HG03095 (cell line): ENCODE data around the gene SERTM1.

Experiments used
- ATAC-seq: cut with Tn5 transposase; IDR thresholded peaks from one replicate; pipeline ENCODE4 v1.9.1; 2021; ENCODE audit warnings: moderate library complexity; ENCODE audit not compliant: unreplicated experiment

SERTM1 gene

DNA sequence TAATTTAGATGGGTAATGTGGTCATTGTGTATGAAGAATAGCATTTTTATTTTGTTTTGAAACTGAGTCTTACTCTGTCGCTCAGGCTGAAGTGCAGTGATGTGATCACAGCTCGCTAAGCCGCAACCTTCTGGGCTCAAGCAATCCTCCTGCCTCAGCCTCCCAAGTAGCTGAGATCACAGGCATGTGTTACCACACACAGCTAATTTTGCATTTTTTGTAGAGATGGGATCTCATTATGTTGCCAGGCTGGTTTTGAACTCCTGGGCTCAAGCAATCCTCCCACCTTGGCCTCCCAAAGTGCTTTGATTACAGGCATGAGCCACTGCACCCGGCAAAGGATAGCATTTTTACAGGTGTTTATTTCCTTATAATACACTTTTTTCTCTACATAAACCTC, 36.6 kb downstream of the SERTM1 start:
- ATAC-seq: no peak

DNA sequence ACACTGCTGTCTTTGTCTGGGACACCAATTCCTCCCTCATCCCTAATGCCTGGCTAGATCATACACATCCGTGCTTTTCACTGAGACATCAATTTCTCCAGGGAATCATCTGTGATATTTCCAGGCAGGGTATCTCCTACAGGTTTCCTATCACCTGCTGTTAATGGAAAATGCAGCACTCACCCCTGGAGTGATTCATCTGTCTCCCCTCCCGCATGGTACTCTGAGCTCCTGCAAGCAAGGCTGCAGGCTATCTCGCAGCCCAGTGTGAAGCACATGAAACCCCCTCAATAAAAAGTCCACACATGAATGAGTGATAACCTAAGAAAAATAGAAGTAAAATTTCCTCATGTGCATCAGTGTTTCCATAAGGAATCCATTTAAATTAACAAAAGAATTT, 38.5 kb downstream of the SERTM1 start:
- ATAC-seq: no peak

DNA sequence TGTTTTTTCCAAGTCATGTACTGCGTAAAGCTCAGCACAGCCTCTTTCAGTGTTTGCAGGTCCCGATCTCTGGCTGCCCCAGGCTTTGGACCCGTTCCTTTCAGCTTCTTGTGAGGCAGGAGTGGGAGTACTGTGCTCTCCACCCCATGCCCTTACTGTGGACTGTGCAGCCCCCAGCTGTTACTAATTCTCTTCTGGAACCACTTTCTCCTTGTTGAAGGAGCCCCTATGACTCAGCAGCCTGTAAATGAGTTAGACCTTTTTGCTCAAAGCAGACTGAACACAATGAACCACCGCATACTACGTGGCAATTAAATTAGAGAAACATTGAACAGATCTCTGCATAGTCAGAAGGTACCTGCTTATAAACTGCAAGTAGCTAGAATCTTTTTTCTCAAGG, 39.0 kb downstream of the SERTM1 start:
- ATAC-seq: no peak

- no peak for ATAC-seq
These were observed 40.1 kb downstream of the SERTM1 start for GRCh38 chr13:36713887-36714286.

DNA sequence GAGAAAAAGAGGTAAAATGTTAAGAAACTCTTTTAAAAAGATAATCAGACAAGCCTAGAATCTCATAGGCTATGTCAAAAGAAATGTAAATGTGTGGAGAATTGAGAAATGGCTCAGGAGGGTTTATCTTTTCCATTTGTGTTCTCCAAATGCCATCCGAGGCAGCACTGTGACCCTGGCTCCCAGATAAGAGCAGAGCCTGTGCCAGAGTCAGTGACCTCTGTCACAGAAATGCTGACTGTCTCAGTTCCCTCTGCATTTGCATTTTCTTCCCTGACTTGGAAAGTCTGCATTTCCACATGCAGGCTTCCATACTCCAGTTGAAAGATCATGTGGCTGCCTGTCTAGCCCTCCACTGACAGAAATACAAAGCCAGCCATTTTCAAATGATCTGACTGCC, 42.0 kb downstream of the SERTM1 start:
- ATAC-seq: no peak

DNA sequence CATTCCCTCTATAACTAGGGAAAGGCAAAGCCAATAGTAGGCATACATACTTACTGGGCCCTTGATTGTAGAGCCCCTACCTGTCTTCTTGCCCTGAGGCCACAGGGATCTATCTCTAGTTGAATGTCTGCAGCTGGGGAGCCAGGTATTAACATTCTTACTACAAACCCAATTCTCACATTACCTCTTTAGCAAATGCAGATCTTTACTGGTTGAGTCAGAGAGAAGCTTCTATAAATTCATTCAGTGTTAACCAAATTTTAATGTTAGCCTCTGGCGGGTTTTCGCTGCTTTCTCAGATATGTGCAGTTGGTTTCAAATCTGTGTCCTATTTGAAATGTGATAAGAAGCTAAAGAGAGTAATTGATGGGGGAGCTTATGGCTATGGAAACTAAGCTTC, 43.2 kb downstream of the SERTM1 start:
- ATAC-seq: no peak

DNA sequence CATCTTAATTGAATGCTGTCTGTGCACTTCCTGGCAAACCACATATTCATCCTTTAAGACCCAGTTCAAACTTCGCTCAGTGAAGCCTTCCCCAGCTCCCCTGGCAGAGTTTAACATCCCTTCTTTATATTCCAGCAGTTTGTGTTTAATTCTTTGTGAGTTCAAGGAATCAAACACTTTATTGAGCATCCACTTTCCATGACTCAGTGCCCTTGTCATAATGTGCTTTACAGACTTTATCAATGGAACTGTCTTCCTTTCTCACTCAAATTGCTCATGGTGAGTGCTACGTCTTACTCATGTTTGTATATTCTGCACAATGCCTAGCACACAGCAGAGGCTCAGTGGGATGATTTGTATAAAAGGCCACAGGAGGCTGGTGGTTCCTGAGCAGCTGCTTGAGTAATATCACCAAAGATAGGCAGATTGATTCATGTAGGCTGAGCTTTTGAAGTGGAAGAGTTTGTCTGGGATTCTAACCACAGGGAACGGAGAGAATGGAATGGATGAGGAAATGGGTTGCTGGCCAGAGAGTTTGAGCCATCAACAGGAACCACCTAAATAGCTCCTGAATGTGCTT, 44.2 kb downstream of the SERTM1 start:
- no peak for ATAC-seq

- ATAC-seq: no peak
These were observed 44.9 kb downstream of the SERTM1 start for GRCh38 chr13:36718686-36719085.

- no peak for ATAC-seq
These were observed 50.3 kb downstream of the SERTM1 start for GRCh38 chr13:36724141-36724540.

DNA sequence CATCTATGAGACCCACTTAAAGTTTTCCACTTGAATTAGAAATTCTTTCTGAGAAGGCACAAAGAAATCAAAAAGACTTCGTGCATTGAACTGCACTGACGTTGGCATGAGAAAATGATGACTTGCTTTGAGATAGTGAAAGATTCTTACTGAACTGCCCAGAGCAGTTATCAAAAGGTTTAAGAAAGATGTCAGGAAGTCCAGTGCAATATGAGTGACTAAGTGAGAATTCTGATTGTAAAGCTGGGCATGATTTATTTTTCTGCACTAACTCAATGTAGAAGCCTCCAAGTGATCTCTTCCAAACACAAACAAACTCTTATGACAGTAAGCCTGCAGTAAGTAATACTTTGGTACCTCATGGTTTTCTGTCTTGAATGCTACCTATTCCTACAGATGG, 52.1 kb downstream of the SERTM1 start:
- ATAC-seq: no peak

DNA sequence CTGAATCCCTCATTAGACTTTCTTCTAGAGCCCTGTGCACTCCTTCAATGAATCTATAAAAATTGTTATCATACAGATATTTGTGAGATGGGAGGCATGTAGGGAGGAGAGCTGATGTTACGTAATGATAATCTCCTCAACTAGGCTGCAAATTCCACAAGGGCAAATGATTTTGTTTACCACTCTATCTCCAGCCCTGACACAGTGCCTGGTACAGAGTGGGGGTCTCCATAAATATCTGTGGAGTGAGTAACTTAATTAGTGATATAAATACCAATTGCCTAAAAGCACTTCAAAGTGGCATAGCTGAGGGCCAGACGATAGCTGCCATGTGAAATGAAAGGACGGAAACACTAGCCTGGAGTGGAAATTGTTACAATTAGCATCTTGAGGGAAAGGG, 54.2 kb downstream of the SERTM1 start:
- no peak for ATAC-seq

DNA sequence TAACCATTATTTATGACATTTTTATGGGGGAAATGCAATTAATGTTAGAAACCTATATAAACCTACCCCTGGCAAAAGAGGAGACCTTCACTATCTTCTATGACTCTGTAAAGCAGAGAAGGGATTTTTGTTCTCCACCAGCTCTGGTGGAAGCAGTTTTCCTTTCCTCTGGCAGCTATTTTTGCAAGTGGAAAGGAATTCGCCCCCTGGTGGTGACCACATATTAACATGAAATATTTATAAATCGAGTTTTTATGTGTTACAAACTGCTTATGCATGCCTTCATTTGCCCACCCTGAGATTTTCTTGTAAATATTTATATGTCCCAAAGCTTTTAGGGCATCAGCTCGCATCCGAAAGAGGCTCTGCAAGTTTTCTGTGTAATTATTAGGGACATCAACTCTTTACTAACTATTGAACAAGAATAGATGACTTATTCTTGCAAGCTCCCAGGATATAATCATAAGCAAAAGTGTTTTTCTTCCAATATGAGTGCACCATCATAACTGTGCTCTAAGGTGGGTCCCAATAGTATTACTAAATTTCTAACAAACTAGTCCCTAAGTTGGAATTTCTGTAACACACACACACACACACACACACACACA, 62.4 kb downstream of the SERTM1 start:
- ATAC-seq: no peak

- ATAC-seq: no peak
These were observed 63.8 kb downstream of the SERTM1 start for GRCh38 chr13:36737524-36738083.

DNA sequence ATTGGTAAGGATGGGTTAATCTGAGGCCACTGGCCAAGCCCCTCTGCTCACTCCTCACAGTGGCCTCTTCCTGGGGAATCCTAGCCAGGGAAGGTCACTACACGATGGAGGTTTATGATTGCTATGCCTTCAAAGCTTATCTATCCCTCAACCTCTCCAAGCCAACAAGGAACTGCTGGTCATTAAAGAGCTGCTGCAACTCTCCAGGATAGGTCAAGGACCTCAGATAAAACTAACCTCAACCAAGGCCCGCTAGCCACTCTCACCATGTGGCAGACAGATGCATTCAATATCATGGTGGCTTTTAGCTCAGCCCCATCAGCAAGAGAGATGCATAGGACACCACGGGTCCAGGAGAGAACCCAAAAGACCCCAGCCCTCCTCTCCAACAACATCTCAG, 71.6 kb downstream of the SERTM1 start:
- no peak for ATAC-seq

DNA sequence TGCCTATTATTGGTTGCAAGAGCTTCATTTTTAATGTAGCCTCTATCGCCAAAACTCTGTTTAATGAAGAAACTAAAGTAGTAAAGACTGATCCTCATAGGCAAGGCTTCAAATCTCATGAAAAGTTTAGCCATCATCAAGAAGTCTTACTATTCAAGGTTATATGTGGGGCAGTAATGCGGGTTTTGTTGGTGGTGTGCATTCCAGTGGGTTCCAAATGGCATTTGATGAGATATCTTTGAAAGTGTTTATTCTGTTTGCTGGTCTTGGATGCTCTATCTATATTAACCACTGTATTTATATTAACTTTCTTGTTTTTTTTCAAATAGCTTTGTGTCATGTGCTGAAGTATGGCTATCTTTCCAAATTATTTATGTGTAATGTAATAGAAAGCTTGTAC, 72.2 kb downstream of the SERTM1 start:
- ATAC-seq: no peak
